Measurements from ENCODE around the gene FN1.

- TF ChIP-seq CTCF (IDR thresholded peaks at IDR 0.05 in 4 of 5, conservative IDR thresholded peaks at IDR 0.05 in 1 of 5) (no peak), POLR2A (IDR thresholded peaks at IDR 0.05) (no peak)
Observed at GRCh38 chr2:215439980-215440512, 4.2 kb upstream of the FN1 start.

All from gastrocnemius medialis (tissue), 4 donors.